ENCODE data around the gene MTA2.
A peak's percentile ranks its signal among the peaks of the same experiment; 100 is the strongest.

Gene MTA2

GRCh38 chr11:62593434-62594044 lies 8.1 kb downstream of the MTA2 start (continued):
- TF ChIP-seq ZNF24 (tag by site-specific recombination; IDR thresholded peaks at IDR 0.05), result no peak
- TF ChIP-seq, protein P1, sequence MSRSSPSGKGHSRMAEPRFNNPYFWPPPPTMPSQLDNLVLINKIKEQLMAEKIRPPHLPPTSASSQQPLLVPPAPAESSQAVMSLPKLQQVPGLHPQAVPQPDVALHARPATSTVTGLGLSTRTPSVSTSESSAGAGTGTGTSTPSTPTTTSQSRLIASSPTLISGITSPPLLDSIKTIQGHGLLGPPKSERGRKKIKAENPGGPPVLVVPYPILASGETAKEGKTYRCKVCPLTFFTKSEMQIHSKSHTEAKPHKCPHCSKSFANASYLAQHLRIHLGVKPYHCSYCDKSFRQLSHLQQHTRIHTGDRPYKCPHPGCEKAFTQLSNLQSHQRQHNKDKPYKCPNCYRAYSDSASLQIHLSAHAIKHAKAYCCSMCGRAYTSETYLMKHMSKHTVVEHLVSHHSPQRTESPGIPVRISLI (tag by site-specific recombination; IDR thresholded peaks at IDR 0.05), result peak; percentile 73
- no peak; the same call in 1 of the 2 replicates for TF ChIP-seq KLF17 (tag by site-specific recombination; IDR thresholded peaks at IDR 0.05)
- TF ChIP-seq SP7 (tag by site-specific recombination; IDR thresholded peaks at IDR 0.05), result peak; percentile 29; the same call in 1 of the 2 replicates
- TF ChIP-seq ZNF791 (tag by site-specific recombination; IDR thresholded peaks at IDR 0.05), result no peak
- TF ChIP-seq ZBTB20 (tag by site-specific recombination; IDR thresholded peaks at IDR 0.05), result no peak
- TF ChIP-seq ZBTB8A (tag by site-specific recombination; IDR thresholded peaks at IDR 0.05), result peak; percentile 31; the same call in 1 of the 2 replicates
- TF ChIP-seq, protein P2, sequence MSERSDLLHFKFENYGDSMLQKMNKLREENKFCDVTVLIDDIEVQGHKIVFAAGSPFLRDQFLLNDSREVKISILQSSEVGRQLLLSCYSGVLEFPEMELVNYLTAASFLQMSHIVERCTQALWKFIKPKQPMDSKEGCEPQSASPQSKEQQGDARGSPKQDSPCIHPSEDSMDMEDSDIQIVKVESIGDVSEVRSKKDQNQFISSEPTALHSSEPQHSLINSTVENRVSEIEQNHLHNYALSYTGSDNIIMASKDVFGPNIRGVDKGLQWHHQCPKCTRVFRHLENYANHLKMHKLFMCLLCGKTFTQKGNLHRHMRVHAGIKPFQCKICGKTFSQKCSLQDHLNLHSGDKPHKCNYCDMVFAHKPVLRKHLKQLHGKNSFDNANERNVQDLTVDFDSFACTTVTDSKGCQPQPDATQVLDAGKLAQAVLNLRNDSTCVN (tag by site-specific recombination; optimal IDR thresholded peaks at IDR 0.05), result peak; percentile 10
- TF ChIP-seq ZNF660 (tag by site-specific recombination; IDR thresholded peaks at IDR 0.05), result 0 out of 2 replicates have a peak, but pooled peaks have one; percentile 14
- TF ChIP-seq ZNF155 (tag by site-specific recombination; IDR thresholded peaks at IDR 0.05), result no peak
- TF ChIP-seq, protein P3, sequence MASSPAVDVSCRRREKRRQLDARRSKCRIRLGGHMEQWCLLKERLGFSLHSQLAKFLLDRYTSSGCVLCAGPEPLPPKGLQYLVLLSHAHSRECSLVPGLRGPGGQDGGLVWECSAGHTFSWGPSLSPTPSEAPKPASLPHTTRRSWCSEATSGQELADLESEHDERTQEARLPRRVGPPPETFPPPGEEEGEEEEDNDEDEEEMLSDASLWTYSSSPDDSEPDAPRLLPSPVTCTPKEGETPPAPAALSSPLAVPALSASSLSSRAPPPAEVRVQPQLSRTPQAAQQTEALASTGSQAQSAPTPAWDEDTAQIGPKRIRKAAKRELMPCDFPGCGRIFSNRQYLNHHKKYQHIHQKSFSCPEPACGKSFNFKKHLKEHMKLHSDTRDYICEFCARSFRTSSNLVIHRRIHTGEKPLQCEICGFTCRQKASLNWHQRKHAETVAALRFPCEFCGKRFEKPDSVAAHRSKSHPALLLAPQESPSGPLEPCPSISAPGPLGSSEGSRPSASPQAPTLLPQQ (tag by site-specific recombination; IDR thresholded peaks at IDR 0.05), result no peak
- no peak for TF ChIP-seq ZNF354C (tag by site-specific recombination; IDR thresholded peaks at IDR 0.05; ENCODE audit: borderline replicate concordance, low read depth)
- no peak for TF ChIP-seq ZNF830 (tag by site-specific recombination; IDR thresholded peaks at IDR 0.05; ENCODE audit: low read depth)
- TF ChIP-seq PRDM1 (tag by site-specific recombination; IDR thresholded peaks at IDR 0.05), result peak; percentile 97

- H3K27ac ChIP-seq (ENCODE audit: extremely low read depth, low read depth, low read length), result no peak overlapping the region
- CTCF ChIA-PET, result interaction anchor here (0.8 to 3.5 kb wide), 15 partner anchors 9 to 198 kb away, joined by 3 to 19 read pairs (median 5); partner anchors contain the start of genes B3GAT3, C11orf98, CSKMT and MTA2
- TF ChIP-seq ZNF660 (tag by site-specific recombination; IDR thresholded peaks at IDR 0.05), result no peak
- no peak for TF ChIP-seq ZNF138 (tag by site-specific recombination; IDR thresholded peaks at IDR 0.05; ENCODE audit: borderline replicate concordance)
- no peak for TF ChIP-seq ZNF354C (tag by site-specific recombination; IDR thresholded peaks at IDR 0.05; ENCODE audit: borderline replicate concordance, low read depth)
- no peak for TF ChIP-seq PRDM6 (tag by site-specific recombination; IDR thresholded peaks at IDR 0.05)
- TF ChIP-seq, protein P4, sequence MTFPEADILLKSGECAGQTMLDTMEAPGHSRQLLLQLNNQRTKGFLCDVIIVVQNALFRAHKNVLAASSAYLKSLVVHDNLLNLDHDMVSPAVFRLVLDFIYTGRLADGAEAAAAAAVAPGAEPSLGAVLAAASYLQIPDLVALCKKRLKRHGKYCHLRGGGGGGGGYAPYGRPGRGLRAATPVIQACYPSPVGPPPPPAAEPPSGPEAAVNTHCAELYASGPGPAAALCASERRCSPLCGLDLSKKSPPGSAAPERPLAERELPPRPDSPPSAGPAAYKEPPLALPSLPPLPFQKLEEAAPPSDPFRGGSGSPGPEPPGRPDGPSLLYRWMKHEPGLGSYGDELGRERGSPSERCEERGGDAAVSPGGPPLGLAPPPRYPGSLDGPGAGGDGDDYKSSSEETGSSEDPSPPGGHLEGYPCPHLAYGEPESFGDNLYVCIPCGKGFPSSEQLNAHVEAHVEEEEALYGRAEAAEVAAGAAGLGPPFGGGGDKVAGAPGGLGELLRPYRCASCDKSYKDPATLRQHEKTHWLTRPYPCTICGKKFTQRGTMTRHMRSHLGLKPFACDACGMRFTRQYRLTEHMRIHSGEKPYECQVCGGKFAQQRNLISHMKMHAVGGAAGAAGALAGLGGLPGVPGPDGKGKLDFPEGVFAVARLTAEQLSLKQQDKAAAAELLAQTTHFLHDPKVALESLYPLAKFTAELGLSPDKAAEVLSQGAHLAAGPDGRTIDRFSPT (tag by site-specific recombination; IDR thresholded peaks at IDR 0.05), result no peak
- TF ChIP-seq ZNF677 (tag by site-specific recombination; IDR thresholded peaks at IDR 0.05), result no peak
- no peak for TF ChIP-seq PATZ1 (tag by site-specific recombination; IDR thresholded peaks at IDR 0.05)
- no peaks in the 10 kb centered on the region for H3K4me1 ChIP-seq (ENCODE audit: control insufficient read depth, insufficient read depth, low read length)
- no peak overlapping the region for H3K4me3 ChIP-seq (ENCODE audit: low read depth, low read length)
- peaks cover 14 to 66% of the 10 kb centered on the region in 2 experiments; a peak in 2 of 3 replicates for H3K36me3 ChIP-seq (ENCODE audit: control insufficient read depth in 2 of 2, insufficient read depth in 1 of 2, low read length in 2 of 2)
- POLR2A ChIA-PET, result interaction anchor here (0.6 to 6.0 kb wide), 16 partner anchors 8 to 278 kb away, joined by 3 to 140 read pairs (median 20); partner anchors contain the start of genes B3GAT3, C11orf98, CSKMT and EEF1G
- H3K9me3 ChIP-seq (ENCODE audit: control insufficient read depth, insufficient read depth, low read depth, low read length), result no peaks in the 10 kb centered on the region
Observed at GRCh38 chr11:62592989-62593421, 8.7 kb downstream of the MTA2 start.

Measured in HEK293 (cell line).